ENCODE results near the gene E2F4.

The E2F4 gene

DNA sequence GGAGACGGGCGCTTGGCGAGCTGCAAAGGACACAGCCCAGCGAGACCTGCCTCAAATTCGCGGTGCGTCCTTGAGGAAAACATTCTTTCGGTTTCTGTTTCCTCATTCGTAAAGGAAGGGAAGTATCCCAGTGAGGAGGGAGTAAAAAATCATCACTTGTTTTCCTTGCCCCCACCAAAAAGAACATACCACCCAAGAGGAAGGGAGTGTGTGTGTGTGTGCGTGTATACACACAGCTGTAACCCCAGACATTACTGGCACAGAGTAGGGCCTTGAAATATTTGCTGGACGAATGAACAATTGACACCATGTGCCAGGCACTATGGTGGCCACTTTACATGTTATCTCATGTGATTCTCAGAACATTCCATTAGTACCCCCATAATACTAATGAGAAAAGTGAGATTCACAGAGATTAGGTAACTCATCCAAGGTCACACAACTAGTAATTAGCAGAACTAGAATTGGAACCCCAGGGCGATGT is 6.3 kb upstream of the E2F4 start:
- H2AFZ ChIP-seq (ENCODE audit: insufficient read depth, low read length, poor library complexity) = no peak overlapping the region
- H3K36me3 ChIP-seq (ENCODE audit: control insufficient read depth in 1 of 2, insufficient read depth in 2 of 2, low read length in 2 of 2) = no peaks in the 10 kb centered on the region

DNA sequence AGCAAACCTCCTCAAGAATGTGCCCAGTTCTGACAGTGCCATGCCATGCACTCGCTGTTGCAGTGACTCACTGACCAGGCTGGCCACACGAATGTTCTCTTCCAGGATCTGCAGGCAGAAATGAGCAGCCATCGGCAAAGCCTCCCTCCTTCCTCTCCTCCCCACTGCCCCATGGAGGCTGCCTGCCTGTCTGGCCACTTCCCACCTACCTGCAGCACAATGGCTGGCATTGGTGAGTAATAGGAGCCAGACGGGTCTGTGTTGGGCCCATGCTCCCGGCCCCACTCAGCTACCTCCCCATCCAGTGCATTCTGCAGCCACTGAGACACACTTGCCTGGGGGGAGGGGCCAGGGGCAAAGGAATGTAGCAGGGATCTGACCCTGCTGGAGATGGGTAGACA is 5.4 kb upstream of the E2F4 start:
- Histone ChIP-seq H3K27ac (ENCODE audit: low read depth, low read length) (peak overlapping the region; percentile 41), H2AK5ac (ENCODE audit: low read length) (no peak overlapping the region), H4K8ac (ENCODE audit: low read depth, low read length) (no peak overlapping the region), H3K79me1 (ENCODE audit: low read length) (peaks cover 10% of the 10 kb centered on the region), H4K91ac (ENCODE audit: low read depth, low read length) (no peak overlapping the region), H2AFZ (ENCODE audit: insufficient read depth, low read length, poor library complexity) (no peak overlapping the region), H3K27me3 (ENCODE audit: insufficient read depth, low read length) (peaks cover 3% of the 10 kb centered on the region), H2BK12ac (ENCODE audit: low read length) (no peak overlapping the region), H3K4me1 (ENCODE audit: control insufficient read depth in 1 of 2, insufficient read depth in 2 of 2, low read length in 2 of 2) (peaks cover 26 to 40% of the 10 kb centered on the region in 2 experiments), H3K4ac (ENCODE audit: low read depth, low read length) (no peak overlapping the region), H3K79me2 (ENCODE audit: control insufficient read depth, insufficient read depth, low read length, poor library complexity) (peaks cover 4% of the 10 kb centered on the region), H3K9ac (ENCODE audit: low read length) (no peak overlapping the region), H4K12ac (ENCODE audit: low read depth, low read length) (no peak overlapping the region), H2BK120ac (ENCODE audit: insufficient read depth, low read length, poor library complexity) (no peak overlapping the region), H2BK5ac (ENCODE audit: low read depth, low read length, poor library complexity) (no peak overlapping the region), H3K9me3 (ENCODE audit: insufficient read depth, low read depth, low read length) (peaks cover 6% of the 10 kb centered on the region), H3K4me2 (ENCODE audit: low read length) (peak overlapping the region; percentile 10), H3K18ac (ENCODE audit: low read length) (no peak overlapping the region), H3K23ac (ENCODE audit: low read length) (no peak overlapping the region), H3K36me3 (ENCODE audit: control insufficient read depth in 1 of 2, insufficient read depth in 2 of 2, low read length in 2 of 2) (no peaks in the 10 kb centered on the region), H3K4me3 (ENCODE audit: low read depth, low read length) (no peak overlapping the region), H3K14ac (ENCODE audit: low read length) (no peak overlapping the region)
- DNase-seq = peak; percentile 85 to 90
- no CpG with 5 or more reads among the region's 5 CpGs for WGBS (ENCODE audit: extremely low coverage, insufficient coverage, insufficient read length)

More for the DNA sequence above, 6.3 kb upstream of the E2F4 start:
- Histone ChIP-seq H2AK5ac (ENCODE audit: low read length) (no peak overlapping the region), H3K9ac (ENCODE audit: low read length) (no peak overlapping the region), H2BK120ac (ENCODE audit: insufficient read depth, low read length, poor library complexity) (no peak overlapping the region), H3K27ac (ENCODE audit: low read depth, low read length) (no peak overlapping the region), H4K12ac (ENCODE audit: low read depth, low read length) (no peak overlapping the region), H3K4ac (ENCODE audit: low read depth, low read length) (no peak overlapping the region), H3K27me3 (ENCODE audit: insufficient read depth, low read length) (peaks cover 3% of the 10 kb centered on the region), H2BK5ac (ENCODE audit: low read depth, low read length, poor library complexity) (no peak overlapping the region), H3K18ac (ENCODE audit: low read length) (no peak overlapping the region), H3K4me3 (ENCODE audit: low read depth, low read length) (no peak overlapping the region), H3K79me2 (ENCODE audit: control insufficient read depth, insufficient read depth, low read length, poor library complexity) (peaks cover 4% of the 10 kb centered on the region), H3K79me1 (ENCODE audit: low read length) (peaks cover 10% of the 10 kb centered on the region), H3K4me2 (ENCODE audit: low read length) (no peak overlapping the region), H4K91ac (ENCODE audit: low read depth, low read length) (no peak overlapping the region), H4K8ac (ENCODE audit: low read depth, low read length) (no peak overlapping the region), H3K23ac (ENCODE audit: low read length) (no peak overlapping the region), H2BK12ac (ENCODE audit: low read length) (no peak overlapping the region), H3K9me3 (ENCODE audit: insufficient read depth, low read depth, low read length) (peaks cover 6% of the 10 kb centered on the region), H3K4me1 (ENCODE audit: control insufficient read depth in 1 of 2, insufficient read depth in 2 of 2, low read length in 2 of 2) (peaks cover 26 to 38% of the 10 kb centered on the region in 2 experiments), H3K14ac (ENCODE audit: low read length) (no peak overlapping the region)
- WGBS (ENCODE audit: extremely low coverage, insufficient coverage, insufficient read length) = no CpG with 5 or more reads among the region's 12 CpGs
- no peak for DNase-seq

DNA sequence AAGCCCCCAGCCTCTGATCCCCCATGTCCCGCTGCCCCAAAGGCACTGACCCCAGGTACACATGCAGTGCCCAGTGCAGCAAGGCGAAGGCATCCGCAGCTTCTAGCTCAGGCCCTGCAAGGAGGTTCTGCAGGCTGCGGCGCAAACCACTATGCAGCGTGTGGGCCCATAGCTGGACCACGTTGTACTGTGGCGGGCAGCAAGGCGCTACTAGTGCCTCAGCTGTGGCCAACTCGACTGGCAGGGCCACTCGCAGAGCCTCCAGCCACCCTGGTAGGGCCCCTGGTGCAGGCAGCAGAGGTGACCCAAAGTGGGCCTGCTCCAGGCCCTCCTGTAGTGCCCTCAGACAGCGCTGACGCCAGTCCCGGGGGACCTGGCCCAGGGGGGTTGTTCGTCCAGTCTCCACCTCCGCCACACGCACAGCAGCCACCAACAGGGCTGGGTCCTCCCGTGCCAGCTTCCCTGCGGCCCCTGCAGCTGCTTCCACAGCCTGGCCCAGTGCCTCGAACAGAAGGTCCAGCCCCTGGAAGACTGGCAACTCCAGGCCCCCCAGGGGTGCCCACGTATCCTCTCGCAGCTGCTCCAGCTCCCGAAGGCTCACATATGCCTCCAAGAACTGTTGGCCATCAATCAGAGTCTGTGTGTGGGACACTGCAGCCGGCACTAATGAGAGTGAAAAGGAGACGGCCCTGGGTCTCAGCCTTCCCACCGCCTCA is 4.6 kb upstream of the E2F4 start:
- H3K9me3 ChIP-seq (ENCODE audit: insufficient read depth, low read depth, low read length) = peaks cover 6% of the 10 kb centered on the region
- H3K4me1 ChIP-seq (ENCODE audit: control insufficient read depth in 1 of 2, insufficient read depth in 2 of 2, low read length in 2 of 2) = peaks cover 26 to 42% of the 10 kb centered on the region in 2 experiments
- no peak overlapping the region for H2AFZ ChIP-seq (ENCODE audit: insufficient read depth, low read length, poor library complexity)
- H3K4me2 ChIP-seq (ENCODE audit: low read length) = peak overlapping the region; percentile 10
- peak overlapping the region; percentile 1 for H2BK12ac ChIP-seq (ENCODE audit: low read length)
- H4K8ac ChIP-seq (ENCODE audit: low read depth, low read length) = peak overlapping the region; percentile 31
- no peak overlapping the region for H2BK5ac ChIP-seq (ENCODE audit: low read depth, low read length, poor library complexity)
- WGBS (ENCODE audit: extremely low coverage, insufficient coverage, insufficient read length) = no CpG with 5 or more reads among the region's 26 CpGs
- no peak overlapping the region for H3K23ac ChIP-seq (ENCODE audit: low read length)
- H3K14ac ChIP-seq (ENCODE audit: low read length) = peak overlapping the region; percentile 21
- H3K18ac ChIP-seq (ENCODE audit: low read length) = no peak overlapping the region
- H2BK120ac ChIP-seq (ENCODE audit: insufficient read depth, low read length, poor library complexity) = peak overlapping the region; percentile 5
- peaks cover 7% of the 10 kb centered on the region for H3K79me2 ChIP-seq (ENCODE audit: control insufficient read depth, insufficient read depth, low read length, poor library complexity)
- no peak overlapping the region for H4K12ac ChIP-seq (ENCODE audit: low read depth, low read length)
- DNase-seq = no peak
- no peak overlapping the region for H3K4me3 ChIP-seq (ENCODE audit: low read depth, low read length)
- H2AK5ac ChIP-seq (ENCODE audit: low read length) = peak overlapping the region; percentile 67
- H3K36me3 ChIP-seq (ENCODE audit: control insufficient read depth in 1 of 2, insufficient read depth in 2 of 2, low read length in 2 of 2) = no peaks in the 10 kb centered on the region
- peak overlapping the region; percentile 1 for H3K27ac ChIP-seq (ENCODE audit: low read depth, low read length)
- H3K27me3 ChIP-seq (ENCODE audit: insufficient read depth, low read length) = peaks cover 3% of the 10 kb centered on the region
- peak overlapping the region; percentile 42 for H4K91ac ChIP-seq (ENCODE audit: low read depth, low read length)
- no peak overlapping the region for H3K4ac ChIP-seq (ENCODE audit: low read depth, low read length)
- no peak overlapping the region for H3K9ac ChIP-seq (ENCODE audit: low read length)
- H3K79me1 ChIP-seq (ENCODE audit: low read length) = peaks cover 14% of the 10 kb centered on the region

DNA sequence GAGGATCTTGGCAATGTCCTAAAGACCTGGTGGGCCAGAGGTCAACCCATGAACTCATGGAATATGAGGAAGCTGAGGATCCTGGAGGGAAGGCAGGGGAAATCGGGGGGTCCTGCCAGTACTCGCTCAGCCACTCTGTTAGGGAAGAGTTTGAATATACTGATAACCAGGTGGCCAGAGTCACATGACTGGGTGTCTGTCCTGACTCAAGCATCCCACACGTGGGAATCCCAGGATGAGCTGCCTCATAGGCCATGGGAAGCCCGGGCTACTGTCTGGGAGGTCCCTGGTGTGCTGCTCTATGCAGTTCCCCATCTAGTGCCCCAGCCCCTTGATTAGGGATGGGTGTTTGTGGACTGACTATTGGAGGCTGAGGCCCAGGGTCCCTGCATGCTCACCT is 3.6 kb upstream of the E2F4 start:
- Histone ChIP-seq H3K79me2 (ENCODE audit: control insufficient read depth, insufficient read depth, low read length, poor library complexity) (peaks cover 14% of the 10 kb centered on the region), H3K4ac (ENCODE audit: low read depth, low read length) (no peak overlapping the region)

More for the DNA sequence above, 3.6 kb upstream of the E2F4 start:
- no peak overlapping the region for H3K27ac ChIP-seq (ENCODE audit: low read depth, low read length)
- H4K12ac ChIP-seq (ENCODE audit: low read depth, low read length) = no peak overlapping the region
- no peak overlapping the region for H3K18ac ChIP-seq (ENCODE audit: low read length)
- peaks cover 34 to 45% of the 10 kb centered on the region in 2 experiments for H3K4me1 ChIP-seq (ENCODE audit: control insufficient read depth in 1 of 2, insufficient read depth in 2 of 2, low read length in 2 of 2)
- WGBS (ENCODE audit: extremely low coverage, insufficient coverage, insufficient read length) = no CpG with 5 or more reads among the region's 4 CpGs
- no peak overlapping the region for H3K4me2 ChIP-seq (ENCODE audit: low read length)
- H4K8ac ChIP-seq (ENCODE audit: low read depth, low read length) = no peak overlapping the region
- H3K36me3 ChIP-seq (ENCODE audit: control insufficient read depth in 1 of 2, insufficient read depth in 2 of 2, low read length in 2 of 2) = peaks cover 2 to 4% of the 10 kb centered on the region in 2 experiments
- H2BK120ac ChIP-seq (ENCODE audit: insufficient read depth, low read length, poor library complexity) = no peak overlapping the region
- H2BK12ac ChIP-seq (ENCODE audit: low read length) = no peak overlapping the region
- H3K9me3 ChIP-seq (ENCODE audit: insufficient read depth, low read depth, low read length) = peaks cover 6% of the 10 kb centered on the region
- no peak overlapping the region for H4K91ac ChIP-seq (ENCODE audit: low read depth, low read length)
- no peak overlapping the region for H3K4me3 ChIP-seq (ENCODE audit: low read depth, low read length)
- no peak overlapping the region for H3K9ac ChIP-seq (ENCODE audit: low read length)
- H2AFZ ChIP-seq (ENCODE audit: insufficient read depth, low read length, poor library complexity) = no peak overlapping the region
- H3K79me1 ChIP-seq (ENCODE audit: low read length) = peaks cover 15% of the 10 kb centered on the region
- peaks cover 3% of the 10 kb centered on the region for H3K27me3 ChIP-seq (ENCODE audit: insufficient read depth, low read length)
- no peak overlapping the region for H3K14ac ChIP-seq (ENCODE audit: low read length)
- H3K23ac ChIP-seq (ENCODE audit: low read length) = no peak overlapping the region
- DNase-seq = no peak
- no peak overlapping the region for H2AK5ac ChIP-seq (ENCODE audit: low read length)
- H2BK5ac ChIP-seq (ENCODE audit: low read depth, low read length, poor library complexity) = no peak overlapping the region
